Measurements from ENCODE around the gene DNAH12.

DNAH12 gene

DNA sequence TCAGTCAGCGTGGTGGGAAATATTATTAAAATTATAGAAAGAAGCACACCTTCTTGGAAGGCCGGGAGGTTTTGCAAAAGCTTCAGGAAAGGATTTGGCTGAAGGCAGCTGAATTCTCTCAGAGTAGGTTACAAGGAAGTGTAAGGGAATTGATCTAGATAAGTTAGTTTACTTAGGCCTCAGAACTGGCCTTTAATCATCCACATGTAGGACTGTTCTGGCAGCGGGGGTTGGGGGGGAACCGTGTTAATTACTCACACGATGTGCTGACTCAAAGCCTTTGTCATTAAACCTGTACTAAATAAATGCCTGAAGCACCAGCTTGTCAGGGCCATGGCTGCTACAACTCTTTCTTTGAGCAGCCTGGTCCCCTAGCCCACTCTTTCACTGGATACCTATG is 264.5 kb downstream of the DNAH12 start:
- peaks cover 5% of the 10 kb centered on the region for H3K9me3 ChIP-seq (ENCODE audit: control insufficient read depth, low read length)
- peaks cover 6% of the 10 kb centered on the region for H3K36me3 ChIP-seq (ENCODE audit: control insufficient read depth, insufficient read depth, low read length)
- peaks cover 13% of the 10 kb centered on the region for H3K4me1 ChIP-seq (ENCODE audit: control insufficient read depth, insufficient read depth, low read length, poor library complexity, severe bottlenecking)
- H3K4me3 ChIP-seq (ENCODE audit: extremely low read depth, insufficient read depth, low read length, poor library complexity, severe bottlenecking), result no peak overlapping the region
- WGBS, 2 experiments (ENCODE audit: insufficient coverage in 2 of 2), result 92 to 93% methylated on average over 3 to 5 of the region's 5 CpGs
- H3K27ac ChIP-seq (ENCODE audit: low read depth, low read length, severe bottlenecking), result no peak overlapping the region

DNA sequence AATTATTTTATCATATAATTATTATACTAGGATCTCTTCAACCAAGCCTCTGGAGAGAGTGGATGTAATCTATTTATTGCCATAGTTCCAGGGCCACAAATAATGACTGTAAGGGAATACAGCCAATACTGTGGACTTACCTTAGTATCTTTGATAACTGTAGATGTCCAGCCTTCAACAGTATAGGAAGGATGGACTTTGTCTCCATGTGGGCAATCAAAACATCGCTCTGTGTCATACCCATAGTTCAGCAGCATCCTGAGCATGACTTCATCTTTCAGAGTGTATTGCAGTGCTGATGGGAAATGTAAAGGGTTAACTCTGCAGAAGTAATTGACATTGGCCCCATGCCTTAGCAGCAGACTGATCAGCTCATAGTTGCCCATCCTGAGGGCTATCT is 265.9 kb downstream of the DNAH12 start:
- Histone ChIP-seq H3K27ac (ENCODE audit: low read depth, low read length, severe bottlenecking) (no peak overlapping the region), H3K4me3 (ENCODE audit: extremely low read depth, insufficient read depth, low read length, poor library complexity, severe bottlenecking) (no peak overlapping the region), H3K4me1 (ENCODE audit: control insufficient read depth, insufficient read depth, low read length, poor library complexity, severe bottlenecking) (peaks cover 13% of the 10 kb centered on the region), H3K9me3 (ENCODE audit: control insufficient read depth, low read length) (peaks cover 5% of the 10 kb centered on the region), H3K36me3 (ENCODE audit: control insufficient read depth, insufficient read depth, low read length) (peaks cover 8% of the 10 kb centered on the region)
- no CpG with 5 or more reads among the region's 1 CpG for WGBS, 2 experiments (ENCODE audit: insufficient coverage in 2 of 2)

DNA sequence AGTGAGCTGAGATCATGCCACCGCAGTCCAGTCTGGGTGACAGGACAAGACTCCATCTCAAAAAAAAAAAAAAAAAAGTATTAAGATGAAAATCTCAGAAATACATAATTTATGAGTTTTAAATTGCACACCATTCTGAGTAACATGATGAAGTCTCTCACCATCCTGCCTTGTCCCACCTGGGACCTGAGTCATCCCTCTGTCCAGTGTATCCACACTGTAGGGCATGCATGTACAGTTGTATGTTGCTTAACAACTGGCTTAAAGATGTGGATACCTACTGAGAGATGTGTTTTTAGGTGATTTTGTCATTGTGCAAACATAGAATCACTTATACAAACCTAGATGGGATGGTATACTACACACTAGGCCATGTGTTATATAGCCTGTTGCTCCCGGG is 268.8 kb downstream of the DNAH12 start:
- Histone ChIP-seq H3K4me1 (ENCODE audit: control insufficient read depth, insufficient read depth, low read length, poor library complexity, severe bottlenecking) (no peaks in the 10 kb centered on the region), H3K9me3 (ENCODE audit: control insufficient read depth, low read length) (peaks cover 5% of the 10 kb centered on the region), H3K4me3 (ENCODE audit: extremely low read depth, insufficient read depth, low read length, poor library complexity, severe bottlenecking) (no peak overlapping the region), H3K36me3 (ENCODE audit: control insufficient read depth, insufficient read depth, low read length) (peaks cover 8% of the 10 kb centered on the region), H3K27ac (ENCODE audit: low read depth, low read length, severe bottlenecking) (no peak overlapping the region)
- WGBS, 2 experiments (ENCODE audit: insufficient coverage in 2 of 2), result no CpG with 5 or more reads among the region's 2 CpGs

DNA sequence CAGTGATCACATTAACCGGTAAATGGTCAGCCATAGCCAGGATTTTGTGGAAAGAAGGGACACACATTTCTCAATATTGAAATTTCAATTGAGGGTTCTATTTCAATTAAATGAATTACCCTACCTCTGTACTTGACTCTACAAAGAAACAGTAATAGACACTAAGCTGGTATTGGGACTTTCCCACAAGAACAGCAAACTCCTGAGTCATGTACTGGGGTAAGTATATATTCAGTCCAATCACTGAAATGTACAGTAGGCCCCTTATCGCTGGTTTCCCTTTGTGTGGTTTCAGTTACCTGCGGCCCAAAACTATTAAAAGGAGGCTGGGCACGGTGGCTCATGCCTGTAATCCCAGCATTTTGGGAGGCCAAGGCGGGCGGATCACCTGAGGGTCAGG is 269.3 kb downstream of the DNAH12 start:
- Histone ChIP-seq H3K36me3 (ENCODE audit: control insufficient read depth, insufficient read depth, low read length) (peaks cover 8% of the 10 kb centered on the region), H3K27ac (ENCODE audit: low read depth, low read length, severe bottlenecking) (no peak overlapping the region), H3K9me3 (ENCODE audit: control insufficient read depth, low read length) (peaks cover 3% of the 10 kb centered on the region), H3K4me3 (ENCODE audit: extremely low read depth, insufficient read depth, low read length, poor library complexity, severe bottlenecking) (no peak overlapping the region), H3K4me1 (ENCODE audit: control insufficient read depth, insufficient read depth, low read length, poor library complexity, severe bottlenecking) (no peaks in the 10 kb centered on the region)
- WGBS, 2 experiments (ENCODE audit: insufficient coverage in 2 of 2), result 96% methylated on average over 3 to 5 of the region's 6 CpGs

DNA sequence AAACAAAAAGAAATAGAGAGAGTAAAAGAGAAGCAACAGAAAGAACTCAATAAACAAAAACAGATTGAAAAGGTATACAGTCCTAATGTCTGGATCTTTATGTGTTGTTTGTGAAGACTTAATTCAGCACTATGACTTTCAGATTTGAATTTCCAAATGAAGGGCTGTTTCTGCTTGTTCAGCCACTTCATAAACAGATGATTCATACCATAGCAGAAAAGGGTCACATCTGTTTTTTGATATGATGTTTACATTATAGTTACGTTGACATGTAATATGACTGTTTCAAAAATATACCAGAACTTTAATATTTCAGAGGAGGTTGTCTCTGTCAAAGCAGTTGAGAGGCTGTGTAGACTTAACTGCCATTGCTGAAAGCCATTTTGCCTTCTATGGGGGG is 275.7 kb downstream of the DNAH12 start:
- Histone ChIP-seq H3K36me3 (ENCODE audit: control insufficient read depth, insufficient read depth, low read length) (peaks cover 51% of the 10 kb centered on the region), H3K4me3 (ENCODE audit: extremely low read depth, insufficient read depth, low read length, poor library complexity, severe bottlenecking) (no peak overlapping the region), H3K9me3 (ENCODE audit: control insufficient read depth, low read length) (no peaks in the 10 kb centered on the region), H3K4me1 (ENCODE audit: control insufficient read depth, insufficient read depth, low read length, poor library complexity, severe bottlenecking) (no peaks in the 10 kb centered on the region), H3K27ac (ENCODE audit: low read depth, low read length, severe bottlenecking) (no peak overlapping the region)
- no CpG with 5 or more reads among the region's 1 CpG for WGBS, 2 experiments (ENCODE audit: insufficient coverage in 2 of 2)

DNA sequence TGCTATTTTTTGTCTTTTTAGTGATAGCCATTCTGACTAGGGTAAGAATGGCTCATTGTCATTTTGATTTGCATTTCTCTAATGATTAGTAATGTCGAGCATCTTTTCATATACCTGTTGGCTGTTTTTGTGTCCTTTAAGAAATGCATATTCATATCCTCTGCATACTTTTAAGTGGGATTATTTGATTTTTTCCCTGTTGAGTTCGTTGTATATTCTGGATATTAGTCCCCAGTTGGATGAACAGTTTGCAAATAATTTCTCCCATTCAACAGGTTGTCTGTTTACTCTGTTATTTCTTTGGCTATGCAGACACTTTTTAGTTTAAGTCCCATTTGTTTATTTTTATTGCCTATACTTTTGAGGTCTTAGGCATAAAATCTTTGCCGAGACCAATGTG is 282.2 kb downstream of the DNAH12 start:
- Histone ChIP-seq H3K27ac (ENCODE audit: low read depth, low read length, severe bottlenecking) (no peak overlapping the region), H3K4me1 (ENCODE audit: control insufficient read depth, insufficient read depth, low read length, poor library complexity, severe bottlenecking) (no peaks in the 10 kb centered on the region), H3K36me3 (ENCODE audit: control insufficient read depth, insufficient read depth, low read length) (peaks cover 80% of the 10 kb centered on the region), H3K9me3 (ENCODE audit: control insufficient read depth, low read length) (no peaks in the 10 kb centered on the region), H3K4me3 (ENCODE audit: extremely low read depth, insufficient read depth, low read length, poor library complexity, severe bottlenecking) (no peak overlapping the region)
- 100% methylated on average over 1 of the region's 3 CpGs; no CpG with 5 or more reads in 1 of the 2 experiments for WGBS, 2 experiments (ENCODE audit: insufficient coverage in 2 of 2)

DNA sequence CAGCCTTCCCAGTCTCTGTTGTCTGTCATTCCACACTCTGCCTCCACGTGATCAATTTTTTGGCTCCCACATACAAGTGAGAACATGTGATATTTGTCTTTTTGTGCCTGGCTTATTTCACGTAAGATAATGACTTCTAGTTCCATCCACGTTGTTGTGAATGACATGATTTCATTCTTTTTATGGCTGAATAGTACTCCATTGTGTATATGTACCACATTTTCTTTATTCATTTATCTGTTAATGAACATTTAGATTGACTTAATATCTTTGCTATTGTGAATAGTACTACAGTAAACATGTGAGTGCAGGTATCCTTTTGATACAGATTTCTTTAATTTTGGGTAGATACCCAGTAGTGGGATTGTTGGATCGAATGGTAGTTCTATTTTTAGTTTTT is 283.0 kb downstream of the DNAH12 start:
- Histone ChIP-seq H3K36me3 (ENCODE audit: control insufficient read depth, insufficient read depth, low read length) (peaks cover 75% of the 10 kb centered on the region), H3K4me1 (ENCODE audit: control insufficient read depth, insufficient read depth, low read length, poor library complexity, severe bottlenecking) (no peaks in the 10 kb centered on the region), H3K9me3 (ENCODE audit: control insufficient read depth, low read length) (no peaks in the 10 kb centered on the region), H3K4me3 (ENCODE audit: extremely low read depth, insufficient read depth, low read length, poor library complexity, severe bottlenecking) (no peak overlapping the region), H3K27ac (ENCODE audit: low read depth, low read length, severe bottlenecking) (no peak overlapping the region)
- WGBS, 2 experiments (ENCODE audit: insufficient coverage in 2 of 2), result 86% methylated on average over 2 of the region's 4 CpGs; no CpG with 5 or more reads in 1 of the 2 experiments

DNA sequence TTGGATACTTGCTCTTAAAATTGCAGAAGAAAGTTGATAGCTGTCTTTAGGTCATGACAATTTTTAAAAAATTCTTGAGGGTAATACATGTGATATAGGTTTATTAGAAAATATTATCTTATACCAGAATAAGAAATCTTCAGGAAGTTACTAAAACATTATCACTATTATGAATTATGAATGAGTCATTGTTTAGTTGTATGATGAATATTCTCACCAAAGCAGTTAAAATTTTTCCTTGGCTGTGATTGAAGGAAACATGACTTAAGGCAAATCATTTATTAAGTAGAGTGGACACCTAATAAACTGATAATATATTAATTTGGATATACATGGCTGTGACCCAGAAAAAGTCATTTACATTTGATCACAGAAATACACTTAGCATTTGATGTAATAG is 286.5 kb downstream of the DNAH12 start:
- Histone ChIP-seq H3K36me3 (ENCODE audit: control insufficient read depth, insufficient read depth, low read length) (peaks cover 53% of the 10 kb centered on the region), H3K4me1 (ENCODE audit: control insufficient read depth, insufficient read depth, low read length, poor library complexity, severe bottlenecking) (no peaks in the 10 kb centered on the region), H3K27ac (ENCODE audit: low read depth, low read length, severe bottlenecking) (no peak overlapping the region), H3K9me3 (ENCODE audit: control insufficient read depth, low read length) (no peaks in the 10 kb centered on the region), H3K4me3 (ENCODE audit: extremely low read depth, insufficient read depth, low read length, poor library complexity, severe bottlenecking) (no peak overlapping the region)

DNA sequence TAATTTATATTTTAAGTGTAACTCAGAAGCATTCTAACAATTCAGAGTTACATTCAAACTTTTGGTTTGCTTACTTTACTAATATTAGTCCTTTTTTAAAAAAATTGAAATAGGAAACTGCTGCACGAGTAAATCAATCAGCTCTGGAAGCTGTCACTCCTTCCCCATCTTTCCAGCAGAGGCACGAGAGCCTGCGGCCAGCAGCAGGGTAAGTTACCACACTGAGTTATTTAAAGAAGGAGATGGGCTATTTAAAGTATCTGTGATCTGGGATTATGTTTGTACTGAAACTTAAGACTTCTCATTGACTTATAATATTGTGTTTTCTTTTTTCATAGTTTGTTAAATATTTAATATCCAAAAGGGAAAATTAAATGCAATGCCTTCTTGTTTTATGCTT is 287.3 kb downstream of the DNAH12 start:
- no peak overlapping the region for H3K27ac ChIP-seq (ENCODE audit: low read depth, low read length, severe bottlenecking)
- no peaks in the 10 kb centered on the region for H3K9me3 ChIP-seq (ENCODE audit: control insufficient read depth, low read length)
- H3K36me3 ChIP-seq (ENCODE audit: control insufficient read depth, insufficient read depth, low read length), result peaks cover 46% of the 10 kb centered on the region
- H3K4me3 ChIP-seq (ENCODE audit: extremely low read depth, insufficient read depth, low read length, poor library complexity, severe bottlenecking), result no peak overlapping the region
- no peaks in the 10 kb centered on the region for H3K4me1 ChIP-seq (ENCODE audit: control insufficient read depth, insufficient read depth, low read length, poor library complexity, severe bottlenecking)
- no CpG with 5 or more reads among the region's 3 CpGs for WGBS, 2 experiments (ENCODE audit: insufficient coverage in 2 of 2)

DNA sequence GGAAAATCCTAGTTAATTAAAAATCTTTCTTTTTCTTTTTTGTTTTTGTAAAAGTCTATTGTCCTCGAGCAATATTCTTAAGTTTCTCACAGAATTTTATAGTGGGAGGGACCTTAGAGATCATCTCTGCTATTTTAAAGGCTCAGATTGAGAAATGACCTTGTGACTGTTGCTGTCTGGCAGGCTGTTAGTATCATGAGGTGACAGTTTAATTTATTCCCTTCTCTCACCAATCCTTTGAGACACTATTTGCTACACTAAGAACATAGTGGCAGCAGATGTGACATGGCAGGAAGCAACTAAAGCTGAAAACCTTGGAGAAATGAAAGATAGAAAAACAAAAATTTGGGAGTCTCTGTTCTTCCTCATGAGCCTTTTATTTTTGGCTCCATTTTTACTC is 291.7 kb downstream of the DNAH12 start:
- Histone ChIP-seq H3K4me1 (ENCODE audit: control insufficient read depth, insufficient read depth, low read length, poor library complexity, severe bottlenecking) (no peaks in the 10 kb centered on the region), H3K27ac (ENCODE audit: low read depth, low read length, severe bottlenecking) (no peak overlapping the region), H3K36me3 (ENCODE audit: control insufficient read depth, insufficient read depth, low read length) (peaks cover 37% of the 10 kb centered on the region), H3K4me3 (ENCODE audit: extremely low read depth, insufficient read depth, low read length, poor library complexity, severe bottlenecking) (no peak overlapping the region), H3K9me3 (ENCODE audit: control insufficient read depth, low read length) (no peaks in the 10 kb centered on the region)
- WGBS, 2 experiments (ENCODE audit: insufficient coverage in 2 of 2), result no CpG with 5 or more reads among the region's 1 CpG

DNA sequence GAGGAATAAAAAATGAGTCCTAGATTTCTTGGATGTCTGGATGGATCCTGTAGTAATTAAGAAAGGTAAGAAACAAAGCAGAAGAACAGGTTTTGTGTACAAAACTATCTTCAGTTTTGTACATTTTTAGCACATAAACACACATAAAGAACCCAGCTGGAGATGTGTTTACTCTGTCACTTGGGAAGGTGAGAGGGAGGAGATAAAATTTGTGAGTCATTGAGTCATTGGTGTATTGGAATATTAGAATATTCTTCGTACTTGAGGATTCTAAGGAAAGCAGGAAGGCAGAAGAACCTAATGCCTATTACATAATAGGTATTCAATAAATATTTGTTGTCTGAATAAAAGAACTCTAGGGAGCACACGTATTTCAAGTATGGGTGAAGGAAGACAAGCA is 299.2 kb downstream of the DNAH12 start:
- Histone ChIP-seq H3K9me3 (ENCODE audit: control insufficient read depth, low read length) (no peaks in the 10 kb centered on the region), H3K27ac (ENCODE audit: low read depth, low read length, severe bottlenecking) (no peak overlapping the region), H3K36me3 (ENCODE audit: control insufficient read depth, insufficient read depth, low read length) (peaks cover 62% of the 10 kb centered on the region), H3K4me3 (ENCODE audit: extremely low read depth, insufficient read depth, low read length, poor library complexity, severe bottlenecking) (no peak overlapping the region), H3K4me1 (ENCODE audit: control insufficient read depth, insufficient read depth, low read length, poor library complexity, severe bottlenecking) (peaks cover 6% of the 10 kb centered on the region)
- WGBS, 2 experiments (ENCODE audit: insufficient coverage in 2 of 2), result 100% methylated on average over 1 of the region's 2 CpGs; no CpG with 5 or more reads in 1 of the 2 experiments

All from mesodermal cell (in vitro differentiated cells).